ENCODE data around the gene PIGH.
"Not testable (repeated sequence)": the region's sequence is repeated elsewhere in the genome, so short reads cannot be mapped to it uniquely, and the experiment has no call there.

Gene PIGH

DNA sequence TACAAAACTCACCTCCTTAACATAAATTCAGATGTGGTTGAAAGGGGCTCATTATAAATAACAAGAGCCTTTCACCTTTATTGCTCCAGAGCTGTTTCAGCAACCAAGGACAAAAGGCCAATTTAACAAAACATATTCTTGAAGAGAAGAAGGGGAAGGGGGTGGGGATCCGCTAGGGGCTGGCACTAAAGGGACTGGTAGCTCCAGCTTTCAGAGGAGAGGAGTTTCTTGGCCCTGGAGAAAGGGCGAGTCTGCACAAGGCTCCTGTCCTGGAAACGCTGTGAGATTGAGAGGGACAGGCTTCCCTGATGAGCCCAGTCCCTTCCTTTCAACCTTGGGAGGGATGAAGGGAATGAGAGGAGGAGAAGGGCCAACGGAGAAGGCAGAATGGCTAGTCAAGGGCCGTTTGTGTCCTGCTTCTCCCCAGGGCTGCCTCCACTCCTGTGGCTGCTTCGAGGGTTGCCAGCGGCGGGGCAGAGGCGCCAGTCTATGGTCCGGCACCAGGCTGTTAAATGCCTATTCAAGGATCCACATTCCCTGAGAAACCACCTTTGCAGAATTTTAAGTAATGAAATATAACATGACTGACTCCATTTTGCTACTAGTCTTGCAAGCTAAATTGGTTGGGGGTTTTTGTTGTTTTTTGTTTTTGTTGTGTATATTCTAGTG, 9.7 kb upstream of the PIGH start:
- no peak for DNase-seq (ENCODE audit: low read depth in 2 of 3, low spot score in 1 of 3)

GRCh38 chr14:67607646-67608045, 7.6 kb upstream of the PIGH start:
- no peak for DNase-seq (ENCODE audit: low read depth in 2 of 3, low spot score in 1 of 3)

GRCh38 chr14:67602995-67603545, 3.0 kb upstream of the PIGH start:
- no peak for DNase-seq (ENCODE audit: low read depth in 2 of 3, low spot score in 1 of 3)

DNA sequence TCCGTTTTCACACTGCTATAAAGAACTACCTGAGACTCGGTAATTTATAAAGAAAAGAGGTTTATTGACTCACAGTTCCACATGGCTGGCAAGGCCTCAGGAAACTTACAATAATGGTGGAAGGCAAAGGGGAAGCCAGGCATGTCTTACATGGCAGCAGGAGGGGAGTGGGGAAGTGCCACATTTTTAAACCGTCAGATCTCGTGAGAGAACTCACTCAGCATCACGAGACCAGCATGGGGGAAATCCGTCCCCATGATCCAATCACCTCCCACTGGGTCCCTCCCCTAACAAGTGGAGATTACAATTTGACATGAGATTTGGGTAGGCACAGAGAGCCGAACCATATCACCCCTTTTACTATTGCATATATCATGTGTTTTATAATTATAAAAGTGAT, 2.0 kb upstream of the PIGH start:
- no peak for DNase-seq (ENCODE audit: low read depth in 2 of 3, low spot score in 1 of 3)

GRCh38 chr14:67600562-67600974, 500 bp upstream of the PIGH start:
- not testable (repeated sequence) for DNase-seq (ENCODE audit: low read depth in 2 of 3, low spot score in 1 of 3)

DNA sequence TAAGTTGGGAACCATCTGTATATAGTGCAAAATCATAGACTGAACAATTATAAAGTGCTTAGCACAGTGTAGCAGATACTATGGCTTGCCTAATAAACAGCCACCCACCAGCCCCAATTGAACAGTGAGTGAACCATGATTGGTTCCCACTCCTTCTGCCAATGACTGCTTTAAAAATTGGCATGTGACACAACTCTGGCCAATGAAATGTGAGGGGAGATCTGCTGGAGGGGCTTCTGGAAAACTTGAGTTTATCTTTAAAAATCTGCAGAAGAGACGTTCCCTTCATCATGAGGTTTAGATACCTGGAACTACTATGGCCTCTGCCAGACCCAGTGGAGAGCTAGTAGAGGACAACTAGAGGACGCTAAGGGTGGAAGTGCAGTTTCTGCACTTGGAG, 4.7 kb downstream of the PIGH start:
- DNase-seq (ENCODE audit: low read depth in 2 of 3, low spot score in 1 of 3) = no peak

- not testable (repeated sequence) for DNase-seq (ENCODE audit: low read depth in 2 of 3, low spot score in 1 of 3)
Observed at GRCh38 chr14:67593650-67594049, 6.4 kb downstream of the PIGH start.

DNA sequence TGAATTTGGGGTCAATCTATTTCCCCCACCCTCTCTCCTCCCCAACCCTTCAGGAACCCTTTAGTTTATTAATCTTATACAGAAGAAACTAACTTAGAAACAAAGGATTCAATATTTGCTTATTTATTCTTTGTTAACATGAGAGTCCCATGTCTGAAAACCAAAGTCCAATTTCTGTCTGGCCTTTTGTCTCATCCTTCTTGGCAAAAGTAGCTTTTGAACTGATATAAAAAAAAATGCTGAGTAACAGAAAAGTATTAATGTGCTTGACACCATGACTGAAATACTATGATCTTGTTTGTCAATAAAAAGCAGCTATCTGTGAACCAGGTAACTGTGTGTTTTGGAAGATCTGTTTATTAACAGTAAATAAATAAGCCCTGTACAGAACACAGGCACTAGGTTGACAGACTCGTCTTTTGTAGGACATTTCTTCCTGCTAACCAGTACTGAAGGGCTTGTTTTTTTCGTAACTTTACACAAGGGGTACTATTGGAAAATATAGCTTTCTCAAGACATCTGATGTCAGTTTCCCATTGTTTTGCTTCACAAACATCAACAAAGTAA, 10.8 kb downstream of the PIGH start:
- no peak for DNase-seq (ENCODE audit: low read depth in 2 of 3, low spot score in 1 of 3)

GRCh38 chr14:67586369-67586768, 13.7 kb downstream of the PIGH start:
- DNase-seq (ENCODE audit: low read depth in 2 of 3, low spot score in 1 of 3) = no peak

DNA sequence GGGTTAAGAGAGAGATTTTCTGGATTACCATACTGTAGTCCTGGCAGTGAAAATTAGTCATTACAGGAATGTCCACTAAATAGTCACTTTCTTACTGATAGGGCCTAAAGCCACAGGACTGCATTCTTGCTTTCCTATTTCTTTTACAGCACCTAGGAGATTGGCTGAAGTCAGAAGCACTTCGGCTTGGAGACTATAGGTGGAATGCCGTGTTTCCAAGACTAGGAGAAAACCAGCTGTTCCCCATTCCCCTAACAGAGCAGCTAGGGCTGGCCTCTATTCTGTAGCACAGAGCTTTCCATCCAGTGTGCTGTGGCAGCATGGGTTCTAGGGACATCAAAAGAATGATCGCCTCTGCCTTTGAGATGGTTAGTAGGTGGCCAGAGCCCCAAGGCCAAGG, 15.1 kb downstream of the PIGH start:
- no peak for DNase-seq (ENCODE audit: low read depth in 2 of 3, low spot score in 1 of 3)

GRCh38 chr14:67583711-67584644, 16.1 kb downstream of the PIGH start:
- peak in 1 of 3 donors; percentile 26 for DNase-seq (ENCODE audit: low read depth in 2 of 3, low spot score in 1 of 3)

DNA sequence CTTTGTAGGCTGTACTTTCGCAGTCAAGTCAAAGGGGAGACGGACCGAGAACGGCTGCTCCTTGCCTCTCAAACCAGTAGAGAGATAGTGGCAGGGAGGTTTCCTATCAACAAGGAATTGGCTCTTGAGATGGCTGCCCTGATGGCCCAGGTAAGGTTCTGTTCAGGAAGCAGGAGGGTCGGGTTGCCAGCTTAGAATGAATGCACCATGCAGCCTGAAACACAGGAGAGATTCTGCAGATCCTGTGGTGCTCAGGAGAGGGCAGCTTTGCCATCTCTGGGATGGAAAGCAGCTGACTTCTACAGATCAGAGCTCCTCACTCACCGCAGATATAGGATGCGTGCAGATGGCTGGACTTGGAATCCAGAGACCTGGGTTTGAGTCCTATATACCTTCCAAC, 18.0 kb downstream of the PIGH start:
- no peak for DNase-seq (ENCODE audit: low read depth in 2 of 3, low spot score in 1 of 3)

- no peak for DNase-seq (ENCODE audit: low read depth in 2 of 3, low spot score in 1 of 3)
Observed at GRCh38 chr14:67581643-67582042, 18.4 kb downstream of the PIGH start.

GRCh38 chr14:67580336-67581171, 19.5 kb downstream of the PIGH start:
- DNase-seq (ENCODE audit: low read depth in 2 of 3, low spot score in 1 of 3) = no peak

DNA sequence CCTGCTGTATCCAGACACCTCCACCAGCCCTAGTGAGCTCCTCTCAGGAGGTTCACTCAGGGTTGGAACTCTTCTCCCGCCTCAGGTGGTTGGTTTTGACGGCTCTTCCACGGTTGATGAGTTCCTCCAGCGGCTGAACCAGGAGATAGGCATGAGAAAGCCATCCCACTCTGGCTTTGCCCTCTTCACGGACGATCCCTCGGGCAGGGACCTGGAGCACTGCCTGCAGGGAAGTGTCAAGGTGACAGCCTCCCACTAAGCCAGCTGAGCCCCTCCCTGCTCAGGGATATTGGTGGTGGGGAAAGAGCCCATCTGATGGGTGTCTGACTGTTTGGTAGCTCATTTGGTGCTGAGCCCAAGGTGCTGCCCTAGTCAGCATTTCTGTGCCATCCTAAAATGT, 20.4 kb downstream of the PIGH start:
- DNase-seq (ENCODE audit: low read depth in 2 of 3, low spot score in 1 of 3) = no peak

DNA sequence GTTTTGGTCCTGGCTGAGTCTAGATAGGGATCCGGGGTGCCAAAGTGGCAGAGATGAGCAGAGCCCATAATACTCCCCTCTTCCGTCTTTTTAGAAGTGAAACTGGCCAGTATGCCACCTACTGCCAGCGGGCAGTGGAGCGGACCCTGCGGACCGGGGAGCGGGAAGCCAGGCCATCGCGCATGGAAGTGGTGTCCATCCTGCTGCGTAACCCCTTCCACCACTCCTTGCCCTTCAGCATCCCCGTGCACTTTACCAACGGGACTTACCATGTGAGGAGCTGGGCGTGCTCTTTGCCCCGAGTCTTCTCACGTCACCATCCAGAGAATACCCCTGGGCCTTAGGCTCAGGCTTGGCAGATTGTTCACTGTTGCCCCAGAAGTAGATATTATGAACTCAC, 21.0 kb downstream of the PIGH start:
- DNase-seq (ENCODE audit: low read depth in 2 of 3, low spot score in 1 of 3) = no peak

GRCh38 chr14:67577909-67578749, 21.9 kb downstream of the PIGH start:
- DNase-seq (ENCODE audit: low read depth in 2 of 3, low spot score in 1 of 3) = no peak

DNA sequence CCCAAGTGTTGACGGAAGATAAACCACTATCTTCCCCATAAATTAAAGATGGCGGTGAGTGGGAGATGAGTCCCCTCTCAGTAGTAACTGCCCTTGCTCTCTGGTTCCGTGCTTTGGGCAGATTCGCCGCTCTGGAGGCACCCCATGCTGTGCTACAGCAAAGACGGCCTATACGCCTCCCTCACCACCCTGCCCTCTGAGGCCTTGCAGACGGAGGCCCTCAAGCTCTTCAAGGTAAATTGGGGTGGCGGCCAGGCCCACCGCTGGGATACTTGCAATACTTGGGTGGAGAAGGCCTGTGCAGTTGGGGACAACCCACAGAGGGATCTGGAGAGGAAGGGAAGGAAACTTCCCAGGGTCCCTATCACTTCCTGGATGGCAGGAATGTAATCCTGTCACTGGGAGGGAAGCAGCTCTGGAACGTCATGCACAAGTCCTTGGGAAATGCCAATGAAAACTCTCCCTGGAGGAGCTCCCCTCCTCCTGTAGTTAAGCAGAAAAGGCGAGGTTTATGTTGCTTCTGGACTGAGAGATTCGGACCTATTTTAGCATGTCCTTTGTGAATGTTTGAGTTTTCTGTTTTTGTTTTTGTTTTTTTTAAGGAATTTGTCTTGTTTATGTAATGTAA, 22.8 kb downstream of the PIGH start:
- no peak for DNase-seq (ENCODE audit: low read depth in 2 of 3, low spot score in 1 of 3)

DNA sequence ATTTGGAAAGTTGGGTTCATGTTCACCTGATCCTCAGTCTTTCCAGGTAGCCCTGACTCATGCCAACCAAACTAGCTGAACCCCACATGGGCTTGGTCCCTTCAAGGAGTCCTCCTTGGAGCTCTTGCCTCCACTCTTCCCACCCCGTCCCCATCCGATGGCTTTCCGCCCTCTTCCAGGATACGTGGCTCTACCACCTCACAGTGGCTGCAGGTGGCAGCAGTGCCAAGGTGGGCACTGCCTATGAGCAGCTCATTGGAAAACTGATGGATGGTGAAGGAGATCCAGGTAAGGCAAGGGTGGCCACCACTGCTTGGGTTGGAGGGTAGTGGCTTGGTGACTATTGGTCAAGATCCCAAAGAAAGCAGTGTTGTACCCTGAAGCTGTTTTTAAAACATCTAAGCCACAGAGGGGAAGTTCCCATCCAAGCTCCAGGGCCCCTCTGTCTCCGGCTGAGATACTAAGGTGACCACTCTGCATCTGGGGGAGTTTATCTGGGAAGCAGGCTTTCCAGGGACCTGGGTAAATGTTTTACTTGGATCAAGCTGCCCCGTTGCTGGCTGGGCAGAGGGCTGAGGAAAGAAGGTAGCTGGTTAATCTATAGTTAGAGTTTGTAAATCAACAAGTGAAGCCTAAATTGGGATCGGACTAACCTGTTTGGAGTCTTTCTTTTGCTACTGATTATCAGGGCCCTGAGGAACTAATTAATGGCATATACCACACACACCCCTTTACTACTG, 23.7 kb downstream of the PIGH start:
- DNase-seq (ENCODE audit: low read depth in 2 of 3, low spot score in 1 of 3) = no peak

Measured in stimulated activated CD4-positive, alpha-beta T cell treated with anti-CD3 and anti-CD28 coated beads, Interleukin-12 subunit alpha, Interleukin-12 subunit beta, amount 100 ng/mL, for 48 hours (primary cell).